Measurements from ENCODE around the gene SUGCT.

DNA sequence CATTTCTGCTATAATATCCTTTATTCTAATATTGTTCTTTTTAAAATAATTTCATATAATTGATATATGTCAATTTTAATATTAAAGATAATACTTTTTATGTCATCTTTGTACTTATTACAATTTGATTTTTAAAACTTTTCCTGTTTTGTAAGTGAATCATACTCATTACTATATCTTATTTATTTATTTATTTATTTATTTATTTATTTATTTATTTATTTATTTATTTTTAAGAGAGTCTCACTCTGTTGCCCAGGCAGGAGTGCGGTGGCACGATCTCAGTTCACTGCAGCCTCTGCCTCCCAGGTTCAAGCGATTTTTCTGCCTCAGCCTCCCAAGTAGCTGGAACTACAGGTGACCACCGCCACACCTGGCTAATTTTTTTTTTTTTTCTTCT lies 215.3 kb downstream of the SUGCT start:
- TF ChIP-seq, protein P1, sequence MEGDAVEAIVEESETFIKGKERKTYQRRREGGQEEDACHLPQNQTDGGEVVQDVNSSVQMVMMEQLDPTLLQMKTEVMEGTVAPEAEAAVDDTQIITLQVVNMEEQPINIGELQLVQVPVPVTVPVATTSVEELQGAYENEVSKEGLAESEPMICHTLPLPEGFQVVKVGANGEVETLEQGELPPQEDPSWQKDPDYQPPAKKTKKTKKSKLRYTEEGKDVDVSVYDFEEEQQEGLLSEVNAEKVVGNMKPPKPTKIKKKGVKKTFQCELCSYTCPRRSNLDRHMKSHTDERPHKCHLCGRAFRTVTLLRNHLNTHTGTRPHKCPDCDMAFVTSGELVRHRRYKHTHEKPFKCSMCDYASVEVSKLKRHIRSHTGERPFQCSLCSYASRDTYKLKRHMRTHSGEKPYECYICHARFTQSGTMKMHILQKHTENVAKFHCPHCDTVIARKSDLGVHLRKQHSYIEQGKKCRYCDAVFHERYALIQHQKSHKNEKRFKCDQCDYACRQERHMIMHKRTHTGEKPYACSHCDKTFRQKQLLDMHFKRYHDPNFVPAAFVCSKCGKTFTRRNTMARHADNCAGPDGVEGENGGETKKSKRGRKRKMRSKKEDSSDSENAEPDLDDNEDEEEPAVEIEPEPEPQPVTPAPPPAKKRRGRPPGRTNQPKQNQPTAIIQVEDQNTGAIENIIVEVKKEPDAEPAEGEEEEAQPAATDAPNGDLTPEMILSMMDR (IDR thresholded peaks at IDR 0.05; ENCODE audit: low read length) = no peak
- TF ChIP-seq EZH2 (optimal IDR thresholded peaks at IDR 0.05; ENCODE audit: low read depth, low read length) (no peak), EZH2phosphoT487 (IDR thresholded peaks at IDR 0.05; ENCODE audit: low read length) (no peak)
